ENCODE measurements around the gene SSBP1. TPM values are rescaled to one million over a fixed set of nuclear protein-coding genes. Genes with fewer than 3 reads are reported as not detected.

Gene SSBP1
- total RNA-seq, 2 donors from 2014 or later = 69.4 to 76.4 TPM

GRCh38 chr7:141706239-141707064 lies 31.7 kb upstream of the SSBP1 start:
- DNase-seq (ENCODE audit: low spot score) = no peak
- intact Hi-C loops (cut with DNase I) = no loop called here

DNA sequence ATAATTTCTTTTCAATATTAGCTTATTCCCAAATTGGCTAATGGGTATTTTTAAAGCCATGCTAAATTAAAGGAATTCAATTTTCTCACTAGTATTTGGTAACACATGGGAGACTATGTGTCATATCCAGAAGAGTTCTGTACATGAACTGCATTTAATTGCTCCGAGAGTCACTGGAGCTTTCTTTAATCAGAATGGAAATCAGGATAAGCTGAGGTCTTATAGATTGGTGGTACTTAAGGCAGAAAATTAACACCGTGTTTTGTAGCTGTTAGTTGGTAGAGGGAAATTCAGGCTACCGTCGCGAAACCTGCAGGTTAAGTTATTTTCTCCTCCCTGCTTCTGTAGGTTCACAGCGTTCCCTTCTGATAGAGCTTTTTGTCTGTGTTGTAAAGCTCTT lies 29.8 kb upstream of the SSBP1 start, which contains the start of gene WEE2:
WEE2 (plus strand) TSS at position 3 of the 400 bp plus-strand sequence. CDS start 406 bp downstream, outside the sequence.
- no peak for DNase-seq (ENCODE audit: low spot score)
- intact Hi-C loops (cut with DNase I) = no loop called here

DNA sequence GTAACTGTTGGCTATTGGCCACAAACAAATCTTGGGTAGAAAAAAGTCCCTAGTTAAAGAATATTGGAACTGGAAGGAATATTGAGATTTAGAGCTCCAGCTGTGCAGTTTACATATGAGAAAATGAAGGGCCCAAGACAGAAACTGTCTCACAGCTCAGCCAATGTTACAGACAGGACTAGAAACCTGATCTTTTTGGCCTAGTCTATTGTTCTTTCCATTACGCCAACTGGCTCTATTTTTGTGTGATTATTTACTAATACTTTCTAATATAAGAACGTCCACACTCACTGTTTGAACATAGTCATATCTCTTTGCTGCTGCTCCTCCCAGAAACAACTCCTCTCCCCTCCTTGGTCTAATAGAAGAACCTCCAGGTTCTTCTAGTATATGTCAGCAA lies 28.8 kb upstream of the SSBP1 start:
- intact Hi-C loops (cut with DNase I) = no loop called here
- no peak for DNase-seq (ENCODE audit: low spot score)

- intact Hi-C loops (cut with DNase I) = no loop called here
- no peak for DNase-seq (ENCODE audit: low spot score)
These were observed 28.4 kb upstream of the SSBP1 start for GRCh38 chr7:141709749-141710148.

DNA sequence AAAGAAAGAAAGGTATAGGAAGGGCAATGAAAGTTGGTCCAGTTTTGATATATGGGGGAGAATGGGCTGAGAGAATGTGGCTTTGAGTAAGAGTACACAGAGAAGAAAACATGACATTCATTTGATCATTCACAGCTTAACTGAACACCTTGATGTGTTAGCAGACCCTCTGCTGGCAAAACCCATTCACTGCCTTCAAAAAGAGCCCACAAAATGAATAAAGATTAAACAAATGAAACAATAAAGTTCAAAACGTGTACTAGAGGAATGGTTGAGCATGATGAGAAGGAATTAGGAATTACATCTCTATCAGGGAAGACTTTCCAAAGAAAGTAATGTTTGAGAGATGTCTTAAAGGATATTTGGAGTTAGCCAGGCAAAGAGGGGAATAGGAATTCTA lies 27.9 kb upstream of the SSBP1 start:
- DNase-seq (ENCODE audit: low spot score) = no peak
- intact Hi-C loops (cut with DNase I) = no loop called here

GRCh38 chr7:141712603-141713255 lies 25.4 kb upstream of the SSBP1 start:
- intact Hi-C loops (cut with DNase I) = no loop called here
- no peak for DNase-seq (ENCODE audit: low spot score)

DNA sequence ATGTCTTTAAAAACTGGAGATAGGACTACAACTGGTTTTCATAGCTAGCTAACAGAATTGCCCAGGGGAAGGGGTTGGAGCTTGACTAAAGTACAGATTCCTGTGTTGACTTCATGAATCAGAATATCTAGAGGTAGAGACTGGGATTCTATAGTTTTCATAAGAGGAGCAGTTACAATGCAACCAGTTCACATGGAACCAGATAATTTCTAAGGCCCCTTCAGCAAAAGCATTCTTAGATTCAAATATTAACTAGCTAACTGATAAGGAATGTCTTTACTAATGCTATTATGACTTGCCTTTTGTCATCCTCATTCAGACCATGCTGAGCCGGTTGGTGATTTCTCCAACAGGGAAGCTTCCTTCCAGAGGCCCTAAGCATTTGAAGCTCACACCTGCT lies 24.3 kb upstream of the SSBP1 start:
- DNase-seq (ENCODE audit: low spot score) = no peak
- intact Hi-C loops (cut with DNase I) = no loop called here

DNA sequence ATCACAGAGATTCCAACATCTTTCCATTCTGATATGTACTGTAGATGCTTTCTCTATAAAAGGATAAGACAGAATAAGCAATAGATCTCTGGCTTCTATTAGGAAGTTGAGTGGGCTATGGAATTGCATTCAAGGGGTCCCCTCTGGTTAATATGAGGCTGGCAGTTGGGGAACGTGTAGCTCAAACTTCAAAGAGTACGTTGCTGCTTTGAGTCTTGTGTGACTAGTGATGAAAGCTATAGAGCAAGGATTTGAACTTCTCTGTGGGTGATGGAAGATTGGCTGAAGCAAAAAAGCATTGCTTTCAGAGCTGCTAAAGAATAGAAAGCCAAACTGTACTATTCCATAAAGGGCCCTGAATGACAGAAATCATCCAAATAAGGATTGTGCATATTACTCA lies 23.6 kb upstream of the SSBP1 start:
- intact Hi-C loops (cut with DNase I) = no loop called here
- no peak for DNase-seq (ENCODE audit: low spot score)

GRCh38 chr7:141715018-141715417 lies 23.1 kb upstream of the SSBP1 start:
- no peak for DNase-seq (ENCODE audit: low spot score)
- intact Hi-C loops (cut with DNase I) = no loop called here

GRCh38 chr7:141715794-141716689 lies 22.1 kb upstream of the SSBP1 start:
- DNase-seq (ENCODE audit: low spot score) = no peak
- intact Hi-C loops (cut with DNase I) = no loop called here

- DNase-seq (ENCODE audit: low spot score) = no peak
- intact Hi-C loops (cut with DNase I) = no loop called here
These were observed 20.7 kb upstream of the SSBP1 start for GRCh38 chr7:141717450-141717849.

- DNase-seq (ENCODE audit: low spot score) = no peak
- intact Hi-C loops (cut with DNase I) = no loop called here
These were observed 15.6 kb upstream of the SSBP1 start for GRCh38 chr7:141722529-141722928.

- no peak for DNase-seq (ENCODE audit: low spot score)
- intact Hi-C loops (cut with DNase I) = no loop called here
These were observed 9.1 kb upstream of the SSBP1 start for GRCh38 chr7:141729020-141729419.

- intact Hi-C loops (cut with DNase I) = no loop called here
- no peak for DNase-seq (ENCODE audit: low spot score)
These were observed 6.5 kb upstream of the SSBP1 start for GRCh38 chr7:141731476-141732149.

DNA sequence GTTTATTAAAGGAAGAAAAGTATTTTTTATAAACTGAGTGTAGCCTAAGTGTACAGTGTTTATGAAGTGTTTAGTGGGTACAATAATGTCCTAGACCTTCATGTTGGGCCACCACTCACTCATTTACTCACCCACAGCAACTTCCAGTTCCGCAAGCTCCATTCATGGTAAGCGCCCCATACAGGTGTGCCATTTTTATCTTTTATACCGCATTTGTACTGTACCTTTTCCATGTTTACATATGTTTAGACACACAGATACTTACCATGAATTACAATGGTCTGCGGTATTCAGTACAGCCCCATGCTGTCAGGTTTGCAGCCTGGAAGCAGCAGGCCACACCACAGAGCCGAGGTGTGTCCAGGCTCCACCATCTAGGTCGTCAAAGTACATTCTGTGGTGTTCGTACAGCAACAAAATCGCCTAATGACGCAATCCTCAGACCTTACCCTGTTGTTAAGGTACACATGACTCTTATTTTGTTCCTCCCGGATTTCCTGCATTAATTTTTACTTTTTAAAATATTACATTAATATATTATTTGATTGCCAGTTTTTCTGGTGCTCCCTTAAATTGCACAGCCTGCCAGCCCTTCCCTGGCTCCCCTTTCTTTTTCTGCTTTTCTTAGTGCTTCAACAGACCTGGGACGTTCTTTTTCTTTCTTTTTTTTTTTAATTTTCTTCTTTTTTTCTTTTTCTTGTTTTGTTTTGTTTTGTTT lies 881 bp upstream of the SSBP1 start:
- intact Hi-C loops (cut with DNase I) = no loop called here
- DNase-seq (ENCODE audit: low spot score) = no peak

- DNase-seq (ENCODE audit: low spot score) = no peak
- intact Hi-C loops (cut with DNase I) = no loop called here
These were observed 445 bp downstream of the SSBP1 start for GRCh38 chr7:141738592-141739013.

DNA sequence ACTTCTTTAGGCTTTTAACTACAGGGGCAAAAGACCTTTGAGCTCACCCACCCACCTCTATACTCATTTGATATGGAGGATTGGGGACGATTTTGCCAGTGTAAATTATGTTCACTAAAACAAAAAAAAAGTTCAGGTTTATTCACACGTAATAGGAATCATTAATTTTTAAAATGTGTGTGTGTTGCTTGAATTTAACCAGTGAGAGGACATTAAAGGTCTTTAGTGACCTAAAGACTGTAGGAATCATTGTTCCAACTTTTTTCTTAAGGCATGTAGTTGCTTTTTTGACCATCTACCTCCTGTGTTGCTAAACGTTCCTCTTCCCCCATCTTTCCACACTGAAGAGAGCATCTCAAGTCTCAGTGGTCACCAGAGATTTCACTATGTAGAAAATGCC lies 1.1 kb downstream of the SSBP1 start:
- DNase-seq (ENCODE audit: low spot score) = no peak
- intact Hi-C loops (cut with DNase I) = no loop called here

DNA sequence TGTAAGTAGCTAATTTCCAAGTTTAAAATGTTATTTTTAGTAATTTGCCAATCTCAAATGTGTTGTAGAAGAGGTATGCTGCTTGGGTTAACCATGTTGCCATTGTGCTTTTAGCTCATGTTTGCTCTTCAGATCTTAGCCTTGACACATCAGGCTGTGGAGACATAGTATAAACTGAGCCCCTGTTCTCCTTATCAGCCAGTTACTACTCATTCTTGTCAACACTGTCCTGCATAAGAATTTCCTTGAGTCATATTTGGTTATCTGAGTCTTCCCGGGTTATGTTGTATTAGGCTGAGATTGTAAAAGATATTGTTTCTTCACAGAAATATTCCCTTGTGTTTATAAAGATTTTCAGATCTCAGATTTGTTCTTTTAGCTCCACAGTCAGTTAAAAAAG lies 4.1 kb downstream of the SSBP1 start:
- intact Hi-C loops (cut with DNase I) = no loop called here
- DNase-seq (ENCODE audit: low spot score) = no peak

- intact Hi-C loops (cut with DNase I) = no loop called here
These were observed 6.0 kb downstream of the SSBP1 start for GRCh38 chr7:141744131-141744530.

More at GRCh38 chr7:141744131-141744530, 6.0 kb downstream of the SSBP1 start:
- no peak for DNase-seq (ENCODE audit: low spot score)
